DND-41 (cell line): ENCODE results near the gene SLC16A13.

Experiments used
- ATAC-seq: fragments of 200-7000 bp; cut with Tn5 transposase; 3 replicates; pipeline ENCODE4 v1.9.1; 2021; ENCODE audit warnings: low read depth; ENCODE audit not compliant: insufficient read depth
- DNase-seq: peaks from one replicate; pipeline ENCODE4 v3.0.0-alpha.2; 2020
- H2AFZ ChIP-seq: 2 replicates; pipeline ENCODE4 v1.6.0; 2012; ENCODE audit warnings: low read depth, low read length
- H3K27ac ChIP-seq: 2 replicates; pipeline ENCODE4 v1.5.1; 2012; ENCODE audit warnings: low read length, inconsistent platforms
- H3K27me3 ChIP-seq: fragments of 200-600 bp; sonication (generic); 2 replicates; pipeline ENCODE4 v1.6.0; 2012; ENCODE audit warnings: low read length, mild to moderate bottlenecking, inconsistent platforms; ENCODE audit not compliant: insufficient read depth, poor library complexity
- H3K36me3 ChIP-seq: 2 replicates; pipeline ENCODE4 v1.5.1; 2012; ENCODE audit warnings: low read length, inconsistent platforms; ENCODE audit not compliant: insufficient read depth
- H3K4me1 ChIP-seq: 2 replicates; pipeline ENCODE4 v1.5.1; 2012; ENCODE audit warnings: mild to moderate bottlenecking, low read length; ENCODE audit not compliant: insufficient read depth
- H3K4me2 ChIP-seq: 2 replicates; pipeline ENCODE4 v1.6.0; 2012; ENCODE audit warnings: mild to moderate bottlenecking, moderate library complexity, low read length, inconsistent platforms; ENCODE audit not compliant: insufficient read depth
- H3K4me3 ChIP-seq, 2 experiments: fragments of 200-600 bp in 1 of 2; shearing (Covaris generic) in 1 of 2; 2 replicates each; pipeline ENCODE4 v1.5.1; 2012 to 2016; ENCODE audit warnings: inconsistent platforms in 2 of 2, low read length in 2 of 2, mild to moderate bottlenecking in 2 of 2, low read depth in 1 of 2, moderate library complexity in 1 of 2
- H3K79me2 ChIP-seq: 2 replicates; pipeline ENCODE4 v1.6.0; 2012; ENCODE audit warnings: low read length, inconsistent platforms; ENCODE audit not compliant: insufficient read depth
- H3K9ac ChIP-seq: 2 replicates; pipeline ENCODE4 v1.6.0; 2012; ENCODE audit warnings: low read depth, mild to moderate bottlenecking, inconsistent platforms, low read length, moderate library complexity
- H3K9me3 ChIP-seq: 2 replicates; pipeline ENCODE4 v1.5.1; 2012; ENCODE audit warnings: low read length, moderate library complexity, mild to moderate bottlenecking, inconsistent platforms; ENCODE audit not compliant: insufficient read depth, severe bottlenecking
- H4K20me1 ChIP-seq: 2 replicates; pipeline ENCODE4 v1.6.0; 2012; ENCODE audit warnings: low read length; ENCODE audit not compliant: insufficient read depth
- EZH2 ChIP-seq: IDR thresholded peaks from 3 replicates; pipeline ENCODE4 v1.6.1; 2012; ENCODE audit warnings: borderline replicate concordance, low read depth, mild to moderate bottlenecking, moderate library complexity, low read length, inconsistent platforms; ENCODE audit not compliant: severe bottlenecking
- TF ChIP-seq, protein P1 (sequence below): IDR thresholded peaks from 2 replicates; pipeline ENCODE4 v1.5.1; 2012; ENCODE audit warnings: borderline replicate concordance, low read length, moderate library complexity, mild to moderate bottlenecking; ENCODE audit not compliant: poor library complexity, severe bottlenecking; ENCODE audit errors: extremely low read depth

The SLC16A13 gene

DNA sequence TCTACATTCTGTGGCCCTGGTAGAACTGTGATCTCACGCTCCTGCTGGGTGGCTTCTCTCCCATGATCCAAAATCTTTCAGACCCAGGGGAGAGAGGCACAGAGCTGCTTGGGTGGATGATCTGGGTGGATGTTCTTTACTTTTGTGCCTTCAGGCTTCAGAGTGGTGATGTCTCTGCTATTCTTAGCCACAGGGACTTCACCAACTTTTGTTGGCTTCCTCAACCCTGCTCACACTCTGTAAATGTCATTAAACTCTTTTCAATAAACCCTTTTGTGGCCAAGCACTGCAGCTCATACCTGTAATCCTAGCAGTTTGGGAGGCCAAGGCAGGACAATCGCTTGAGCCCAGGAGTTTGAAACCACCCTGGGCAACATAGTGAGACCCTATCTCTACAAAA, 36.6 kb downstream of the SLC16A13 start:
- Histone ChIP-seq H3K79me2 (no peaks in the 10 kb centered on the region), H3K4me1 (no peaks in the 10 kb centered on the region), H3K27me3 (peaks cover 2% of the 10 kb centered on the region), H2AFZ (no peak overlapping the region), H3K27ac (no peak overlapping the region), H4K20me1 (no peaks in the 10 kb centered on the region), H3K4me3 (no peak overlapping the region), H3K4me2 (no peak overlapping the region), H3K9me3 (peaks cover 4% of the 10 kb centered on the region), H3K36me3 (no peaks in the 10 kb centered on the region), H3K9ac (no peak overlapping the region)
- ATAC-seq (no peak), DNase-seq (no peak)
- TF ChIP-seq, protein P1, sequence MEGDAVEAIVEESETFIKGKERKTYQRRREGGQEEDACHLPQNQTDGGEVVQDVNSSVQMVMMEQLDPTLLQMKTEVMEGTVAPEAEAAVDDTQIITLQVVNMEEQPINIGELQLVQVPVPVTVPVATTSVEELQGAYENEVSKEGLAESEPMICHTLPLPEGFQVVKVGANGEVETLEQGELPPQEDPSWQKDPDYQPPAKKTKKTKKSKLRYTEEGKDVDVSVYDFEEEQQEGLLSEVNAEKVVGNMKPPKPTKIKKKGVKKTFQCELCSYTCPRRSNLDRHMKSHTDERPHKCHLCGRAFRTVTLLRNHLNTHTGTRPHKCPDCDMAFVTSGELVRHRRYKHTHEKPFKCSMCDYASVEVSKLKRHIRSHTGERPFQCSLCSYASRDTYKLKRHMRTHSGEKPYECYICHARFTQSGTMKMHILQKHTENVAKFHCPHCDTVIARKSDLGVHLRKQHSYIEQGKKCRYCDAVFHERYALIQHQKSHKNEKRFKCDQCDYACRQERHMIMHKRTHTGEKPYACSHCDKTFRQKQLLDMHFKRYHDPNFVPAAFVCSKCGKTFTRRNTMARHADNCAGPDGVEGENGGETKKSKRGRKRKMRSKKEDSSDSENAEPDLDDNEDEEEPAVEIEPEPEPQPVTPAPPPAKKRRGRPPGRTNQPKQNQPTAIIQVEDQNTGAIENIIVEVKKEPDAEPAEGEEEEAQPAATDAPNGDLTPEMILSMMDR = no peak
- no peak for TF ChIP-seq EZH2

DNA sequence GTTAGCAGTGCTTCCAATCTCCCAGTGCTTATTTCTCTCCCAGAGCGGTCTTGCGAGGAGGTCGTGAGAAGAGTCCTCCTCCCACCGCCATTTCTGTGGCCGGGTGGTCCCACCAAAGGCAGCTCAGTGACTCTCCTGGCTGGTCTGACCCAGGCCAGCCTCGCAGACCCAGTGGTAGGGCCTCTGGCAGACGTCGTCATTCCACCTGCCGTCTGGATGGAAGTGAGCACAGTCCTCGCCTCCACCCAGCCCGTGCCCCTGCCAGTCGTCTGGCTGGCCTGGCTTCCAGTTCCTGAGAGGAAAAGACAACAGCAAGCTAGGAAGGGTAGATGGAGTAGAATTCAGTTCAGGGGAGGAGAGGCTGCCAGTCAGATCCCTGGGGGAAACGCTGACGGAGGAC, 39.1 kb downstream of the SLC16A13 start:
- H4K20me1 ChIP-seq = no peaks in the 10 kb centered on the region

GRCh38 chr17:7077911-7078546, 42.2 kb downstream of the SLC16A13 start:
- ATAC-seq = no peak
- Histone ChIP-seq H3K36me3 (no peaks in the 10 kb centered on the region), H3K27me3 (no peaks in the 10 kb centered on the region)

More for the DNA sequence above, 39.1 kb downstream of the SLC16A13 start:
- H3K4me3 ChIP-seq = no peak overlapping the region
- H3K4me1 ChIP-seq = no peaks in the 10 kb centered on the region
- DNase-seq (no peak), ATAC-seq (no peak)
- no peak overlapping the region for H3K4me2 ChIP-seq
- no peak overlapping the region for H2AFZ ChIP-seq
- no peaks in the 10 kb centered on the region for H3K36me3 ChIP-seq
- no peaks in the 10 kb centered on the region for H3K79me2 ChIP-seq
- H3K9me3 ChIP-seq = no peaks in the 10 kb centered on the region
- no peak overlapping the region for H3K27ac ChIP-seq
- TF ChIP-seq EZH2 = no peak
- TF ChIP-seq, protein P1 = no peak
- H3K27me3 ChIP-seq = peaks cover 2% of the 10 kb centered on the region
- H3K9ac ChIP-seq = no peak overlapping the region

More at GRCh38 chr17:7077911-7078546, 42.2 kb downstream of the SLC16A13 start:
- Histone ChIP-seq H3K4me1 (no peaks in the 10 kb centered on the region), H3K9ac (no peak overlapping the region), H4K20me1 (no peaks in the 10 kb centered on the region), H3K9me3 (no peaks in the 10 kb centered on the region), H3K79me2 (no peaks in the 10 kb centered on the region), H3K4me2 (no peak overlapping the region), H3K27ac (no peak overlapping the region), H2AFZ (no peak overlapping the region), H3K4me3 (no peak overlapping the region)
- TF ChIP-seq, protein P1 = no peak
- no peak for TF ChIP-seq EZH2
- DNase-seq = no peak
